SJSA1 (cell line): ENCODE data around the gene VWA7. TPM values are rescaled to one million over a fixed set of nuclear protein-coding genes. Genes with fewer than 3 reads are reported as not detected.
A peak's percentile ranks its signal among the peaks of the same experiment; 100 is the strongest.
"Not testable (repeated sequence)": the region's sequence is repeated elsewhere in the genome, so short reads cannot be mapped to it uniquely, and the experiment has no call there.

Source experiments
- DNase-seq, 2 experiments: peaks; one replicate each; pipeline ENCODE4 v3.0.0-alpha.2; 2015 to 2020; ENCODE audit warnings: low spot score in 2 of 2, low read depth in 1 of 2
- H3K27ac ChIP-seq: fragments of 250-450 bp; sonication (Bioruptor Pico); 2 replicates; pipeline ENCODE4 v1.5.1; 2020; ENCODE audit warnings: mild to moderate bottlenecking, moderate library complexity
- H3K27me3 ChIP-seq: fragments of 250-450 bp; sonication (Bioruptor Pico); replicated peaks from 2 replicates; pipeline ENCODE4 v1.5.1; 2020; ENCODE audit warnings: mild to moderate bottlenecking, moderate library complexity
- H3K36me3 ChIP-seq: fragments of 250-450 bp; sonication (Bioruptor Pico); 2 replicates; pipeline ENCODE4 v1.5.1; 2020; ENCODE audit warnings: mild to moderate bottlenecking
- H3K4me1 ChIP-seq: fragments of 250-450 bp; sonication (Bioruptor Pico); replicated peaks from 2 replicates; pipeline ENCODE4 v1.6.1; 2021; ENCODE audit warnings: mild to moderate bottlenecking
- H3K4me3 ChIP-seq: fragments of 250-450 bp; sonication (Bioruptor Pico); 2 replicates; pipeline ENCODE4 v1.5.1; 2020; ENCODE audit warnings: mild to moderate bottlenecking
- H3K9me3 ChIP-seq: fragments of 250-450 bp; sonication (Bioruptor Pico); replicated peaks from 2 replicates; pipeline ENCODE4 v1.5.1; 2020; ENCODE audit warnings: mild to moderate bottlenecking
- total RNA-seq: library from RNA; depleted of rRNA; stranded (reverse); fragments of >200 nt; shearing (Covaris generic); gene quantifications from 2 replicates; pipeline ENCODE4 v1.2.3, GENCODE V29; 2014

VWA7 gene
- total RNA-seq, 1 experiment from 2014 or later: not detected

GRCh38 chr6:31815025-31815838, 38.1 kb upstream of the VWA7 start, which contains the start of the genes HSPA1A and HSPA1L:
HSPA1A (plus strand) TSS chr6:31815543; CDS start chr6:31815757, 214 bp downstream.
HSPA1L (minus strand) TSS chr6:31815283; CDS start chr6:31811972, 3,311 bp downstream.
- H3K27me3 ChIP-seq: no peaks in the 10 kb centered on the region
- peak within 1 kb of the TSS; percentile 45 for H3K4me3 ChIP-seq
- H3K4me1 ChIP-seq: peaks cover 31% of the 10 kb centered on the region
- peaks cover 13% of the 10 kb centered on the region for H3K36me3 ChIP-seq
- H3K9me3 ChIP-seq: no peaks in the 10 kb centered on the region
- peak; percentile 90 to 96 for DNase-seq
- H3K27ac ChIP-seq: peak within 1 kb of the TSS; percentile 89

- no peaks in the 10 kb centered on the region for H3K9me3 ChIP-seq
- no peaks in the 10 kb centered on the region for H3K27me3 ChIP-seq
- H3K4me3 ChIP-seq: peak overlapping the region; percentile 45
- H3K27ac ChIP-seq: peak overlapping the region; percentile 89
- peaks cover 31% of the 10 kb centered on the region for H3K4me1 ChIP-seq
- H3K36me3 ChIP-seq: peaks cover 9% of the 10 kb centered on the region
- DNase-seq: peak; percentile 81 to 96
These were observed 37.5 kb upstream of the VWA7 start for GRCh38 chr6:31814677-31815024.

DNA sequence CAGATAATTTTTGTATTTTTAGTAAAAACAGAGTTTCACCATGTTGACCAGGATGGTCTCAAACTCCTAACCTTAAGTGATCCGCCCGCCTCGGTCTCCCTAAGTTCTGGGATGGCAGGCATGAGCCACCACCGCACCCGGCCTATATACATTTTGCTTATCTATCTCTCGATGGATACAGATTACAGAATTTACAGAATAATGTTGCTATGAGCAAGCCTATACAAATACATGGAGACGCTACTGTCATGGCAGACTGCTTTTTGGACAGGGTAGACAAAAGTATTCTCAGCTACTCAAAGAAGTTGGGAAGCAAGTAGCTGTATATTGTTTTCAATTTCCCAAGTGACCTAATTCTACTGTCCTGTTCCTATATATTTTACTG, 36.3 kb upstream of the VWA7 start:
- DNase-seq: no peak
- H3K27ac ChIP-seq: no peak overlapping the region
- H3K4me1 ChIP-seq: peaks cover 23% of the 10 kb centered on the region
- peaks cover under 1% of the 10 kb centered on the region for H3K36me3 ChIP-seq
- no peaks in the 10 kb centered on the region for H3K27me3 ChIP-seq
- no peak overlapping the region for H3K4me3 ChIP-seq
- no peaks in the 10 kb centered on the region for H3K9me3 ChIP-seq

GRCh38 chr6:31811645-31812044, 34.5 kb upstream of the VWA7 start:
- peaks cover 16% of the 10 kb centered on the region for H3K4me1 ChIP-seq
- no peaks in the 10 kb centered on the region for H3K9me3 ChIP-seq
- DNase-seq: no peak
- H3K4me3 ChIP-seq: no peak overlapping the region
- H3K36me3 ChIP-seq: no peaks in the 10 kb centered on the region
- H3K27ac ChIP-seq: no peak overlapping the region
- no peaks in the 10 kb centered on the region for H3K27me3 ChIP-seq

GRCh38 chr6:31808599-31808998, 31.5 kb upstream of the VWA7 start:
- DNase-seq, H3K4me3 ChIP-seq, H3K27ac ChIP-seq, H3K9me3 ChIP-seq, H3K27me3 ChIP-seq, H3K4me1 ChIP-seq, H3K36me3 ChIP-seq: not testable (repeated sequence)

- H3K4me3 ChIP-seq: peak within 1 kb of the TSS; percentile 59
- H3K27ac ChIP-seq: peak within 1 kb of the TSS; percentile 41
- H3K9me3 ChIP-seq: no peaks in the 10 kb centered on the region
- H3K36me3 ChIP-seq: peaks cover 8% of the 10 kb centered on the region
- peaks cover 7% of the 10 kb centered on the region; the same call in 1 of the 2 replicates for H3K4me1 ChIP-seq
- H3K27me3 ChIP-seq: no peaks in the 10 kb centered on the region
- peak; percentile 98 for DNase-seq
These were observed 29.5 kb upstream of the VWA7 start, which contains the start of gene LSM2 for GRCh38 chr6:31806470-31807272. LSM2 (minus strand) TSS chr6:31806966; CDS start chr6:31806757, 209 bp downstream.

GRCh38 chr6:31805939-31806469, 28.9 kb upstream of the VWA7 start:
- Histone ChIP-seq H3K27me3 (no peaks in the 10 kb centered on the region), H3K4me3 (peak overlapping the region; percentile 59), H3K36me3 (peaks cover 13% of the 10 kb centered on the region), H3K9me3 (no peaks in the 10 kb centered on the region), H3K27ac (peak overlapping the region; percentile 41), H3K4me1 (peaks cover 7% of the 10 kb centered on the region; the same call in 1 of the 2 replicates)
- DNase-seq: no peak

DNA sequence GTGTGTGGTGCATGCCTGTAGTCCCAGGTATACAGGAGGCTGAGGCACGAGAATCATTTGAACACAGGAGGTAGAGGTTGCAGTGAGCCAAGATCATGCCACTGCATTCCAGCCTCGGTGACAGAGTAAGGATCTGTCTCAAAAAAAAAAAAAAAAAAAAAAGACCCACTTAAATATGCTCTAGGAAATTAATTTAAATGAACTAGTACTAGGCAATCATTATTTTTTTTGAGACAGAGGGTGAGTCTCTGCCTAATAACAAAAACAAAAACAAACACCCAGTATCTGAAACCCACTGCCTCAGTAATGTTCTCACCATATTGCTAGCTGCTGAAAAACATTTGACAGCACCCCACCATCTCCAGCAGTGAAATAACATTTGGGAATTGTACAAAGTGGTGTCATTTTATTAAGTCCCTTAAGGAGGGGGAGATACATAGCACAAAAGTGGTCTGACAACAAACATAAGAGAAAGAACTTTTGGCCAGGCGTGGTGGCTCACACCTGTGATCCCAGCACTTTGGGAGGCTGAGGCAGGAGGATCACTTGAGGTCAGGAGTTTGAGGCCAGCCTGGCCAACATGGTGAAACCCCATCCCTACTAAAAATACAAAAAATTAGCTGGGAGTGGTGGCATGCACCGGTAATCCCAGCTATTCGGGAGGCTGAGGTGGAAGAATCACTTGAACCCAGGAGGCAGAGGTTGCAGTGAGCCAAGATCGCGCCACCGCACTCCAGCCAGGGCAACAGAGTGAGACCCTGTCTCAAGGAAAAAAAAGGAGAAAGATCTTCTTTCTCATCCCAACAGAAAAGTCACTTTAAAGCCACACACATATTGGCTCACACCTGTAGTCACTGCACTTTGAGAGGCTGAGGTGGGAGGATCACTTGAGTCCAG, 24.2 kb upstream of the VWA7 start:
- not testable (repeated sequence) for DNase-seq, H3K4me1 ChIP-seq, H3K27ac ChIP-seq, H3K9me3 ChIP-seq, H3K27me3 ChIP-seq, H3K4me3 ChIP-seq
- peaks cover 16% of the 10 kb centered on the region for H3K36me3 ChIP-seq

DNA sequence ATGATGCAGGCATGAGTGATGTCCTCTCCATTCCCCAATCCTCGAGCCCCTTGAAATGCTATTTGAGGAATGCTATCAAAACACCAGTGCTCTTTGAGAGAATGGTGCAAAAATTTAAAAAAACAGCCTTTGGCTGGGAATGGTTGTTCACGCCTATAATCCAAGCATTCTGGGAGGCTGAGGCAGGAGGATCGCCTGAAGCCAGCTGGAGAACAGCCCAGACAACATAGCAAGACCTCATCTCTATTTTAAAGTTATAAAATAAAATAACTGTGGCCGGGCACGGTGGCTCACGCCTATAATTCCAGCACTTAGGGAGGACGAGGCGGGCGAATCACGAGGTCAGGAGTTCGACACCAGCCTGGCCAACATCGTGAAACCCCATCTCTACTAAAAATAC, 22.7 kb upstream of the VWA7 start:
- Histone ChIP-seq H3K9me3 (0 out of 2 replicates have a peak, but pooled peaks cover 3% of the 10 kb centered on the region), H3K27me3 (no peaks in the 10 kb centered on the region), H3K4me3 (no peak overlapping the region), H3K36me3 (peaks cover 25% of the 10 kb centered on the region), H3K27ac (no peak overlapping the region), H3K4me1 (peaks cover 13% of the 10 kb centered on the region)
- DNase-seq: no peak

- H3K4me3 ChIP-seq: no peak overlapping the region
- 0 out of 2 replicates have a peak, but pooled peaks cover 3% of the 10 kb centered on the region for H3K9me3 ChIP-seq
- peaks cover 26% of the 10 kb centered on the region for H3K4me1 ChIP-seq
- H3K27ac ChIP-seq: no peak overlapping the region
- H3K27me3 ChIP-seq: no peaks in the 10 kb centered on the region
- DNase-seq: no peak
- H3K36me3 ChIP-seq: peaks cover 33% of the 10 kb centered on the region
These were observed 20.5 kb upstream of the VWA7 start for GRCh38 chr6:31797588-31797987.

GRCh38 chr6:31796993-31797385, 19.9 kb upstream of the VWA7 start:
- no peak for DNase-seq
- no peak overlapping the region for H3K27ac ChIP-seq
- H3K4me1 ChIP-seq: peaks cover 28% of the 10 kb centered on the region
- H3K9me3 ChIP-seq: 0 out of 2 replicates have a peak, but pooled peaks cover 3% of the 10 kb centered on the region
- no peak overlapping the region for H3K4me3 ChIP-seq
- H3K36me3 ChIP-seq: peaks cover 38% of the 10 kb centered on the region
- no peaks in the 10 kb centered on the region for H3K27me3 ChIP-seq

- Histone ChIP-seq H3K27me3 (no peaks in the 10 kb centered on the region), H3K4me1 (peaks cover 28% of the 10 kb centered on the region), H3K36me3 (peaks cover 38% of the 10 kb centered on the region), H3K27ac (peak within 1 kb of the TSS; percentile 99), H3K4me3 (peak within 1 kb of the TSS; percentile 97), H3K9me3 (0 out of 2 replicates have a peak, but pooled peaks cover 3% of the 10 kb centered on the region)
- peak; percentile 92 to 95 for DNase-seq
These were observed 18.6 kb upstream of the VWA7 start, which contains the start of gene VARS1 for GRCh38 chr6:31795616-31796298. VARS1 (minus strand) TSS chr6:31795752; CDS start chr6:31795217, 535 bp downstream.
